Measurements from ENCODE around the gene PDCD4.

DNA sequence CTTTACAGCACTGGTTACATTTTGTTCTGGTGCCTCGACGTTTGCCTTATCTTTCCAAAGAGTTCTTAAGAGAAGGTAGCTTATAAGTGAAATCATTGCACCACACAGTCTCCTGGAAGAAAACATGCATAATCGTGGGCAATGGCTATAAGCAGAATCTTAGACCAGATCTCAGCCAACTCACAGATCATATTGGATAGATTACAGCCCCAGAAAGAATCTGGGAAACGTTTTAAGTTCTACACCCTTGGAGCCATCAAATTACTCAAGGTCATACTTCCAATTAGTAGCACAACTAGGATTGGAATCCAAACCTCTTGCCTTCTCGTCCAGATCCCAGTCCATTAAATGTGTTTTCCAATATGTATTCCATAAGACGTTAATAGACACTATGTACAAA is 8.8 kb upstream of the PDCD4 start:
- no peak for TF ChIP-seq TARDBP (IDR thresholded peaks at IDR 0.05)
- TF ChIP-seq HDGF (IDR thresholded peaks at IDR 0.05; ENCODE audit: borderline replicate concordance): no peak
- no peak for TF ChIP-seq FOXA1 (IDR thresholded peaks at IDR 0.05)
- TF ChIP-seq PKNOX1 (IDR thresholded peaks at IDR 0.05): no peak
- TF ChIP-seq CTBP1 (IDR thresholded peaks at IDR 0.05; ENCODE audit: borderline replicate concordance): no peak
- TF ChIP-seq SP1 (IDR thresholded peaks at IDR 0.05): no peak
- TF ChIP-seq FOXM1 (IDR thresholded peaks at IDR 0.05; ENCODE audit: borderline replicate concordance): no peak
- TF ChIP-seq NFRKB (IDR thresholded peaks at IDR 0.05): no peak
- TF ChIP-seq ZNF384 (IDR thresholded peaks at IDR 0.05): no peak
- no peak for TF ChIP-seq LEF1 (IDR thresholded peaks at IDR 0.05; ENCODE audit: borderline replicate concordance)
- TF ChIP-seq ARNT (IDR thresholded peaks at IDR 0.05): no peak
- no peak for TF ChIP-seq L3MBTL2 (conservative IDR thresholded peaks at IDR 0.05)
- no peak for TF ChIP-seq FOXK2 (IDR thresholded peaks at IDR 0.05)

Measured in HEK293T (cell line).